GM18909 (cell line): ENCODE measurements around the gene CCM2.
"Not testable (repeated sequence)": the region's sequence is repeated elsewhere in the genome, so short reads cannot be mapped to it uniquely, and the experiment has no call there.

Experiments used
- ATAC-seq: cut with Tn5 transposase; IDR thresholded peaks from one replicate; pipeline ENCODE4 v1.9.1; 2021; ENCODE audit warnings: mild to moderate bottlenecking; ENCODE audit not compliant: unreplicated experiment, poor library complexity

The CCM2 gene

GRCh38 chr7:44995555-44996493 lies 4.2 kb upstream of the CCM2 start:
- ATAC-seq, result no peak

GRCh38 chr7:44998153-44998871 lies 1.7 kb upstream of the CCM2 start:
- no peak for ATAC-seq

GRCh38 chr7:44999245-45000092 lies 532 bp upstream of the CCM2 start:
- peak; percentile 73 for ATAC-seq

DNA sequence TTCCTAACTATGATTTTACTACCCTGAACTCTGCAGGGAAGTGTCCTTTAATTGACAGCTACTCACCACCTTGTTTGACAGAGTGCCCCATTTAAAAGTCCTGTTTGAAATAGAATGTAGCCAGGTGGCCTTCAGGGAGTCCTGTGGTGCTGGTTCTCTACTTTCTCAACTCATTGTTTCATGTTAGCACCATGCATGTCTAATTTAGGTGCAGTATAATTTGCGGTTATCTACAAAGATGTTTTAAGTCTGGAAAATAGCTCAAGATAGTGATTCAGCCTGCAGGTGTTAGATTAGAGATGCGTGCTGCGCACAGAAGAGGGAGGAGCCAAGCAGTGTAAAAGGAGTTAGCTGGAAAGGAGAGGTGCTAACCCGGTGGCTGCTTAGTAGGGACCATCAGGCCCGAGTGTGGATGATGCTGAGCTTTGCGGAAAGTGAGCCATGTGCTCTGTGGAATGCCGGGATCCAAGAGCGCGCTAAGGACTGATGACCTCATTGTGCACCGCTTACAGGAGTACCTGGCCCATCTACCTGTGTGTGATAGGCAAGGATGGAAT lies 1.2 kb downstream of the CCM2 start:
- peak; percentile 28 for ATAC-seq

DNA sequence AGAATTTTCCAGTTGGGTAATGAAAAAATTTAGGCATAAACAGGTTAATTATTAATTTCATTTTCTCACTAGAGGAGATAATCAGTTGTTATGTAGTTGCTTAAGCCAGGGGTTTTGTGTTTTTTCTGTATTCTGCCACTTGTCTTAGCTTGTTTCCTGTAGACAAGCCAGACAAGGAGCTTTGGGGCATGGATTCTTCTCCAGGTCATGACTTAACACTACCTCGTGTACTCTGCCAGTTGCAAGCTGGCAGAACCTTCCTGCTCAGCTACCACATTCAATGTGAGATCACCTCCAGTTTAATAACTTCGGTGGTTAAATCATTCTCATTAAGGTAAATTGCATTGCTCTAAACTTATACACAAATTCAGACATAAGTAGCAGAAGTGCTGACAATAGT lies 1.8 kb downstream of the CCM2 start:
- ATAC-seq, result no peak

- ATAC-seq, result no peak
Measured at GRCh38 chr7:45003789-45004188, 3.8 kb downstream of the CCM2 start.

DNA sequence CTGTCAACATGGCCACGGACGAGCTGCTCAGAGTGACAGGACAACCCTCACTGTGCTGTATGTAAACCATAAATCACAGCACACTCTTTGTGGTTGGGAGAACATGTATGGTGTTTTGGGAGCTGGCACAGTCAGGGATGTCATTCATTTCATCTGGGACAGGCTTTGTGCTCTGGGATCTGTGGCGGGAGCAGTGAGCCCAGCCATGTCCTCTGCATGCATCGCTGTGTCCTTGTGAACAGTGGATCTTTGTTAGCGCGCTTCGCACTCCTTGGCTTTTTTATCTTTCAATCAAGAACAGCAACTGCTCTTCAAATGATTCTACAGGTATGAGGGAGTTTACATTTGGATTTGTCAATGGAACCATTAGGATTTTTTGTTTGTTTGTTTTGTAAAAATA lies 7.1 kb downstream of the CCM2 start:
- no peak for ATAC-seq

GRCh38 chr7:45007571-45008328 lies 7.7 kb downstream of the CCM2 start:
- ATAC-seq, result peak; percentile 78

GRCh38 chr7:45013465-45013967 lies 13.5 kb downstream of the CCM2 start:
- ATAC-seq, result no peak

- no peak for ATAC-seq
Measured at GRCh38 chr7:45015313-45015712, 15.3 kb downstream of the CCM2 start.

- no peak for ATAC-seq
Measured at GRCh38 chr7:45017253-45017652, 17.3 kb downstream of the CCM2 start.

DNA sequence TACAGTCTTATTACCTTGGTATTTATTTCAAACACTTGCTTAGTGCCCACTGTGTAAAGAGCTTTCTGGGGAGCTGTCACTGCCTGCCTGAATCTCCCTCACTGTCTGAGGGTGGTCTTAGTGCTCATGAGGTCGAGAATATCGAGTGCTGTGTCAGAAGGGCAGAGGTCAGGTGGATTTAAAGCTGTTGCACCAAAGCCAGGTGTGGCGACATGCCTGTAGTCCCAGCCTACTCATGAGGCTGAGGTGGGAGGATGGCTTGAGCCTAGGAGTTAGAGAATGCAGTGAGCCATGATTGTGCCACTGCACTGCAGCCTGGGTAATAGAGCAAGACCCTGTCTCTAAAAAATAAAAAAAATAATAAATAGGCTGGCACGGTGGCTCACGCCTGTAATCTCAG lies 20.9 kb downstream of the CCM2 start:
- no peak for ATAC-seq

DNA sequence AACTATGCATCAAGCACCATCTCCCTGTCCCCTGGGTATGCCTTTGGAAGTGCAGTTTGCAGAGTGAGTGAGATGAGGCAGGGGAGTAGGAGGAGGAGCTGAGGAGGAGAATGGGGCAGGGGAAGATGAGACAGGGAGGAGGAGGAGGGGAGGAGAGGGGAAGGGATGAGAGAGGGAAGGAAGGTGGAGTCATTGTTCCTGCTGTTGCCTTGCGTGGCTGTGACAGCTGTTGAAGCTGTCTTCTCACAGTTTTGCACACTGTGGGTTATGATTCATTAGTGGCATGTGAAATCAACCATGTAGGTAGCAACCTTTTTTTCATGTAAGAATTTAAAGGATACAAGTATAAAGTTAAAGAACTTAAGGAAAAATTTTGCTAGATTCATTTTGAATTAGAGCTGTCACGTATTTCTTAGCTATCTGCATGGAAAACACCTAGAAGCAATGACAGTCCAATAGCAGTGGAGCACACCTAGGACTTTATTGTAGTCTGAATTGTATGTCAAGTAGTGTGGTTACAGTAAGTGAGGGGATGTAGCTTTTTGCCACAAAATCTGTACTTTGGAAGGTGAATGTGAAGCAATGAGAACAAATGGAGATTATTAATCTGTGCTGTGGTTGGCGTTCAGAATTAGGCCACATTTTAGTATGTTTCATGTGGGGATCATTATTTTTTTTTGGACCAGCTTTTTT lies 21.7 kb downstream of the CCM2 start:
- peak; percentile 67 for ATAC-seq

GRCh38 chr7:45024126-45024744 lies 24.2 kb downstream of the CCM2 start:
- no peak for ATAC-seq

DNA sequence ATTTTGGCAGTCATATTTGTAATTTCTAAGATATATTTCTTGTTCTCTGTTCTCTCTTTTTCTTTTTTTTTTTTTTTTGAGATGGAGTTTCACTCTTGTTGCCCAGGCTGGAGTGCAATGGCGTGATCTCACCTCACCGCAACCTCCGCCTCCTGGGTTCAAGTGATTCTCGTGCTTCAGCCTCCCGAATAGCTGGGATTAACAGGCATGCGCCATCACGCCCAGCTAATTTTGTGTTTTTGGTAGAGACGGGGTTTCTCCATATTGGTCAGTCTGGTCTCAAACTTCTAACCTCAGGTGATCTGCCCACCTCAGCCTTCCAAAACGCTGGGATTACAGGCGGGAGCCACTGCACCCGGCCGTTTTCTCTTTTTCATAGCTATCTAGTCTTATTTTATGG lies 25.5 kb downstream of the CCM2 start:
- ATAC-seq, result not testable (repeated sequence)

GRCh38 chr7:45026013-45026412 lies 26.0 kb downstream of the CCM2 start:
- ATAC-seq, result no peak

DNA sequence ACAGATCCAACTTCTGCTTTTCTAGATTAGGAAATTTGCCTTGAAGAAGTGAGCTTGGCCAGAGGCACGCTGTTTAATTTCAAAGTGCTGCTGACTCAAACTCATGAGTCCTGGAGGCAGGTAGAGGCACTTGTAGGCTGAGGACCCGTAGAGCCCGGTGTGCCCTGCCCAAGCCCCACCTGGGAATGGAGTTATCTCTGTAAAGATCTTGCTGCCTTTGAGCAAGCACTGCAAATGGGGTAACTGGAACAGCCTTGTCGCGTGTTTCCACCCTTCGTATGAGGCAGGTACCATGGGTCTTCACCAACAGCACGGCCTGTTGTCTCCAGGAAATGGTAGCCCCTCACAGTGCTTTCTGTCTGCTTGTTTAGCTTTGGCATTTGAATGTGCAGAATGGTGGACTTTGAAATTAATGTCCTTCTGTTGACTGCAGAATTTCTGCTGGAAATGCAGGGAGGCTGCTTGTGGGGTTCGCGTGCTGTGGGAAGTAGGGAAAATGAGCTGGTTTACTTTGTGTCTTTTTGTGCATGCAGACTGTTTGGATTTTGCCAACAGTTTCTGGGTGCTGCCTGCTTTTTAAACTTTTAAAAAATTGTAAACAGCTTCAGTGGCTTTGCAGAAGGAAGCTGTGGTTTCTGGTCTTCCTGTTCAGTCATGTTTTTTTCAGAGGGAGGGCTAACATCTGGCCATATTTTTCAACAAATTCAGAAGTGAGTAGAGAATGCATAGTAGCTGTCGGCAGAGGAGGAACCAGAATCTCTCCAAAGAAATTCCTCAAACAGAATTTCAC lies 27.2 kb downstream of the CCM2 start:
- ATAC-seq, result peak; percentile 65

DNA sequence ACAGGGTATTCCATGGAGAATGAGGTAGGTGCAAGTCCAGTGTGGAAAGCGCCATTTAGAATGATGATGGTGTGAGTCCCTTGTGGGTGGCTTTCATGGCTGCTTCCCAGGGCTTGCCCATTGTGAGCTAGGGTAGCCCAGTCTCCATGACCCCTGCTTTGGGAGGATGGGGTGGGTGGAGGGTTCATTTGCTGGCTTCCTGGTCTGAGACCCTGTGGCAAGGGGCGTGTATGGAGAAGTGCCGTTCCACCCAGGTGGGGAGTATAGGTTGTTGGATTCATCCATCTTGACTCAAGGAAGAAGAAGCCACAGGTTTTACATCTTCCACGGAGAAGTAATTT lies 27.7 kb downstream of the CCM2 start:
- ATAC-seq, result peak; percentile 9
